Left ventricle myocardium inferior (tissue), 1 donor: Measurements from ENCODE around the gene GJD3. TPM values are rescaled to one million over a fixed set of nuclear protein-coding genes. Genes with fewer than 3 reads are reported as not detected.
A peak's percentile ranks its signal among the peaks of the same experiment; 100 is the strongest.

ENCODE experiments used
- DNase-seq: peaks from one replicate; pipeline ENCODE4 v3.0.0-alpha.2; 2020
- H3K27ac ChIP-seq: fragments of 200-600 bp; replicated peaks from 2 replicates; pipeline ENCODE4 v1.8.0; 2021
- H3K27me3 ChIP-seq: fragments of 200-600 bp; 2 replicates; pipeline ENCODE4 v1.8.0; 2021; ENCODE audit warnings: low read depth
- H3K36me3 ChIP-seq: fragments of 200-600 bp; 2 replicates; pipeline ENCODE4 v1.8.0; 2021
- H3K4me1 ChIP-seq: fragments of 200-600 bp; 2 replicates; pipeline ENCODE4 v1.8.0; 2021
- H3K4me3 ChIP-seq: fragments of 200-600 bp; 2 replicates; pipeline ENCODE4 v1.8.0; 2021; ENCODE audit warnings: mild to moderate bottlenecking, moderate library complexity
- H3K9me3 ChIP-seq: fragments of 200-600 bp; replicated peaks from 2 replicates; pipeline ENCODE4 v1.8.0; 2021
- intact Hi-C: fragments of 100-400 bp; cut with micrococcal nuclease; formaldehyde crosslinking; loops from one replicate; pipeline ENCODE4 v1.11.0; 2022
- total RNA-seq: library from RNA; stranded (reverse); fragmentation: NEBNext Ultra II Directional; extraction: Animal tissue kit (Norgen Biotek cat#: 25700); gene quantifications from one replicate; pipeline ENCODE4 v1.2.1, GENCODE V29; 2021
- TF ChIP-seq, protein P1 (sequence below): fragments of 200-600 bp; IDR thresholded peaks from 2 replicates; pipeline ENCODE4 v1.8.0; 2021; ENCODE audit warnings: antibody characterized with exemption, mild to moderate bottlenecking, borderline replicate concordance
- donor health status: DM: no; HTN: yes; CAD: no; lungs with severe emphysema.

Gene GJD3
- total RNA-seq, 1 donor from 2014 or later: 0.88 TPM

DNA sequence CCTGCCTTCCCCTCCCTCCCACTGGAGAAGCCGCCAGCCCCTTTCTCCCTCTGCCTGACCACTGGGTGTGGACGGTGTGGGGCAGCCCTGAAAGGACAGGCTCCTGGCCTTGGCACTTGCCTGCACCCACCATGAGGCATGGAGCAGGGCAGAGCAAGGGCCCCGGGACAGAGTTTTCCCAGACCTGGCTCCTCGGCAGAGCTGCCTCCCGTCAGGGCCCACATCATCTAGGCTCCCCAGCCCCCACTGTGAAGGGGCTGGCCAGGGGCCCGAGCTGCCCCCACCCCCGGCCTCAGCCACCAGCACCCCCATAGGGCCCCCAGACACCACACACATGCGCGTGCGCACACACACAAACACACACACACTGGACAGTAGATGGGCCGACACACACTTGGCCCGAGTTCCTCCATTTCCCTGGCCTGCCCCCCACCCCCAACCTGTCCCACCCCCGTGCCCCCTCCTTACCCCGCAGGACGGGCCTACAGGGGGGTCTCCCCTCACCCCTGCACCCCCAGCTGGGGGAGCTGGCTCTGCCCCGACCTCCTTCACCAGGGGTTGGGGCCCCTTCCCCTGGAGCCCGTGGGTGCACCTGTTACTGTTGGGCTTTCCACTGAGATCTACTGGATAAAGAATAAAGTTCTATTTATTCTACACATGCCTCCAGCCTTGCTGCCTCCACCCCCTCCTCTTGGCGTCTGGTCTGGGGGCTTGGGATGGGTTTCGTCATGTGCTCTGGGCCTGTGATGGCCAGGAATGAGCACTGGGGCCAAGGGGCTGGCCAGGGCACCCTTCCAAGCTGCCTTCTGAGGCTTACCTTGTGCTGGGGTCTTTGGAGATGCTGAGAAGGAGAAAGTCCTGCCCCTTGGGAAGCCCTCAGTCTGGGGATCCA is 7.3 kb downstream of the GJD3 start:
- no peak for DNase-seq
- TF ChIP-seq, protein P1, sequence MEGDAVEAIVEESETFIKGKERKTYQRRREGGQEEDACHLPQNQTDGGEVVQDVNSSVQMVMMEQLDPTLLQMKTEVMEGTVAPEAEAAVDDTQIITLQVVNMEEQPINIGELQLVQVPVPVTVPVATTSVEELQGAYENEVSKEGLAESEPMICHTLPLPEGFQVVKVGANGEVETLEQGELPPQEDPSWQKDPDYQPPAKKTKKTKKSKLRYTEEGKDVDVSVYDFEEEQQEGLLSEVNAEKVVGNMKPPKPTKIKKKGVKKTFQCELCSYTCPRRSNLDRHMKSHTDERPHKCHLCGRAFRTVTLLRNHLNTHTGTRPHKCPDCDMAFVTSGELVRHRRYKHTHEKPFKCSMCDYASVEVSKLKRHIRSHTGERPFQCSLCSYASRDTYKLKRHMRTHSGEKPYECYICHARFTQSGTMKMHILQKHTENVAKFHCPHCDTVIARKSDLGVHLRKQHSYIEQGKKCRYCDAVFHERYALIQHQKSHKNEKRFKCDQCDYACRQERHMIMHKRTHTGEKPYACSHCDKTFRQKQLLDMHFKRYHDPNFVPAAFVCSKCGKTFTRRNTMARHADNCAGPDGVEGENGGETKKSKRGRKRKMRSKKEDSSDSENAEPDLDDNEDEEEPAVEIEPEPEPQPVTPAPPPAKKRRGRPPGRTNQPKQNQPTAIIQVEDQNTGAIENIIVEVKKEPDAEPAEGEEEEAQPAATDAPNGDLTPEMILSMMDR: no peak
- H3K36me3 ChIP-seq: peaks cover 41% of the 10 kb centered on the region
- H3K4me3 ChIP-seq: no peak overlapping the region
- H3K27ac ChIP-seq: peak overlapping the region; percentile 63
- intact Hi-C loops: loop anchor here (10.0 kb wide), 1 partner anchor 58 kb away; the partner anchor contains the start of gene TOP2A
- peaks cover 9% of the 10 kb centered on the region for H3K27me3 ChIP-seq
- H3K9me3 ChIP-seq: no peaks in the 10 kb centered on the region
- H3K4me1 ChIP-seq: peaks cover 38% of the 10 kb centered on the region

DNA sequence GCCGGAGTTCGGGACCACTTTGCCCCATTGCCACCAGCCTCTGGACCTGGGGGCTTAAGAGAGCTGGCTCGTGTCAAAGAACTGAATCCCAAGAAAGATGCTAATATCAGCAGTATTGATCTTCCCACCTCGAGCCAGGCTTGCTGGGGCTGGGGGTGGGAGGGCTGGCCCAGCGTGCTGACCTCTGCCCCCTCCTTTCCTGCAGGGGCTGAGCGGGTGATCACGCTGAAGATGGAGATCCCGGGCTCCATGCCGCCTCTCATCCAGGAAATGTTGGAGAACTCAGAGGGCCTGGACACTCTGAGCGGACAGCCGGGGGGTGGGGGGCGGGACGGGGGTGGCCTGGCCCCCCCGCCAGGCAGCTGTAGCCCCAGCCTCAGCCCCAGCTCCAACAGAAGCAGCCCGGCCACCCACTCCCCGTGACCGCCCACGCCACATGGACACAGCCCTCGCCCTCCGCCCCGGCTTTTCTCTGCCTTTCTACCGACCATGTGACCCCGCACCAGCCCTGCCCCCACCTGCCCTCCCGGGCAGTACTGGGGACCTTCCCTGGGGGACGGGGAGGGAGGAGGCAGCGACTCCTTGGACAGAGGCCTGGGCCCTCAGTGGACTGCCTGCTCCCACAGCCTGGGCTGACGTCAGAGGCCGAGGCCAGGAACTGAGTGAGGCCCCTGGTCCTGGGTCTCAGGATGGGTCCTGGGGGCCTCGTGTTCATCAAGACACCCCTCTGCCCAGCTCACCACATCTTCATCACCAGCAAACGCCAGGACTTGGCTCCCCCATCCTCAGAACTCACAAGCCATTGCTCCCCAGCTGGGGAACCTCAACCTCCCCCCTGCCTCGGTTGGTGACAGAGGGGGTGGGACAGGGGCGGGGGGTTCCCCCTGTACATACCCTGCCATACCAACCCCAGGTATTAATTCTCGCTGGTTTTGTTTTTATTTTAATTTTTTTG is 8.5 kb downstream of the GJD3 start:
- H3K27ac ChIP-seq: peak overlapping the region; percentile 63
- H3K27me3 ChIP-seq: no peaks in the 10 kb centered on the region
- peak; percentile 68 for DNase-seq
- H3K36me3 ChIP-seq: peaks cover 51% of the 10 kb centered on the region
- intact Hi-C loops: loop anchor here (10.0 kb wide), 1 partner anchor 59 kb away; the partner anchor contains the start of gene TOP2A
- H3K4me1 ChIP-seq: peaks cover 45% of the 10 kb centered on the region
- no peak overlapping the region for H3K4me3 ChIP-seq
- H3K9me3 ChIP-seq: no peaks in the 10 kb centered on the region
- TF ChIP-seq, protein P1: no peak

GRCh38 chr17:40355123-40355803 is 9.3 kb downstream of the GJD3 start:
- TF ChIP-seq, protein P1: peak; percentile 98
- Histone ChIP-seq H3K27me3 (no peaks in the 10 kb centered on the region), H3K4me1 (peaks cover 53% of the 10 kb centered on the region), H3K9me3 (no peaks in the 10 kb centered on the region), H3K36me3 (peaks cover 55% of the 10 kb centered on the region), H3K4me3 (no peak overlapping the region), H3K27ac (peak overlapping the region; percentile 63)
- intact Hi-C loops: loop anchor here (10.0 kb wide), 1 partner anchor 60 kb away; the partner anchor contains the start of gene TOP2A
- peak; percentile 79 for DNase-seq

DNA sequence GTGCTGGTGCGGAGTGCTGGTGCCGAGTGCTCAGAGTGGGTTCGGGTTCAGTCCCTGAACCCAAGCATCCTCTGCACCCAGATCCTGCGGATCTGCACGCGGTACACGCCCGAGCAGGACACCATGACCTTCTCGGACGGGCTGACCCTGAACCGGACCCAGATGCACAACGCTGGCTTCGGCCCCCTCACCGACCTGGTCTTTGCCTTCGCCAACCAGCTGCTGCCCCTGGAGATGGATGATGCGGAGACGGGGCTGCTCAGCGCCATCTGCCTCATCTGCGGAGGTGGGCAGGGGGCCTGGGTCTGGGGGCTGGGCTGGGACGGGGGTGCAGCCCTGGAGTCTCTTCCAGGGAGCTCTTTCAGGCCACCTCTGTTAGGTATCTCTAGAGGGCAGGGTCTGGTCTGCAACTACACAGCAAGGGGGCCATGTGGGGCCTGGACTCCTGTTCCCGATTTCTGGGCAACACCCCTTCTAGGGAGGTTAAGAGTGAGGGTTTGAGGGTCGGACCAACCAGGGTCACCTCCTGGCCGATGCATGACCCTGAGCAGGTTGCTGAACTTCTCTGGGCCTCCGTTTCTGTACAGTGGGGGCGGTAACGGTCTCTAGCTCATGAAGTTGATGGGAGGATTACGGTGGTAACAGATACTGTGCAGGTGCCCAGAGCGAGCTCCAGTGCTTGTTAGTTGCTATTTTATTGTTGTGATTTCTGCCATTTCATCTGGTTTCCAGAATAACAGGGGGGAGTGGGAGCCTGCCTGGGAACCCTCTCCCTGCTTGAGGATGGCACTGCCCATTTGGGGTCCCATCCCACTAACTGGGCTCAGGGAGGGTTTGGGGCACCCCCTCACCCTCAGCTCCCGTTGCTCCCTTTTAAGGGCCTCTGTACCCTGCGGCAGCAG is 10.1 kb downstream of the GJD3 start:
- Histone ChIP-seq H3K36me3 (peaks cover 61% of the 10 kb centered on the region), H3K27ac (peak overlapping the region; percentile 63), H3K4me3 (no peak overlapping the region), H3K4me1 (peaks cover 61% of the 10 kb centered on the region), H3K27me3 (no peaks in the 10 kb centered on the region), H3K9me3 (no peaks in the 10 kb centered on the region)
- intact Hi-C loops: loop anchor here (5.0 to 10.0 kb wide), 2 partner anchors 52 to 60 kb away; partner anchors contain the start of gene TOP2A
- no peak for DNase-seq
- TF ChIP-seq, protein P1: no peak
